Vagina (tissue), 2 donors: ENCODE measurements around the gene PDK2. TPM values are rescaled to one million over a fixed set of nuclear protein-coding genes. Genes with fewer than 3 reads are reported as not detected.
"Not testable (repeated sequence)": the region's sequence is repeated elsewhere in the genome, so short reads cannot be mapped to it uniquely, and the experiment has no call there.

ENCODE experiments used
- DNase-seq, 2 donors: peaks; one replicate each; pipeline ENCODE4 v3.0.0-alpha.2; 2017; ENCODE audit errors: extremely low spot score in 2 of 2
- H3K27ac ChIP-seq: fragments of 200-600 bp; sonication (generic); one replicate; pipeline ENCODE4 v1.5.1; 2019
- H3K27me3 ChIP-seq: fragments of 200-600 bp; sonication (generic); one replicate; pipeline ENCODE4 v1.5.1; 2019
- H3K36me3 ChIP-seq, 2 donors: fragments of 200-600 bp; sonication (generic); one replicate each; pipeline ENCODE4 v1.5.1; 2017 to 2019
- H3K4me1 ChIP-seq: fragments of 200-600 bp; sonication (generic); one replicate; pipeline ENCODE4 v1.5.1; 2019
- H3K4me3 ChIP-seq, 2 donors: fragments of 200-600 bp; sonication (generic); 1 replicate in 1 of 2; 2 replicates in 1 of 2; pipeline ENCODE4 v1.5.1; 2016 to 2019
- H3K9me3 ChIP-seq: fragments of 200-600 bp; sonication (generic); one replicate; pipeline ENCODE4 v1.5.1; 2019
- CTCF ChIP-seq, 3 experiments: fragments of 450-650 bp in 2 of 3; fragments of 200-600 bp in 1 of 3; sonication (generic) in 1 of 3; IDR thresholded peaks; one replicate each; pipeline ENCODE4 v1.5.1; 2017 to 2019; ENCODE audit warnings: antibody characterized with exemption in 3 of 3, mild to moderate bottlenecking in 2 of 3, moderate library complexity in 2 of 3
- POLR2A ChIP-seq, 2 donors: fragments of 450-650 bp; IDR thresholded peaks; one replicate each; pipeline ENCODE4 v1.6.1; 2017; ENCODE audit warnings: antibody characterized with exemption in 2 of 2, mild to moderate bottlenecking in 2 of 2, moderate library complexity in 2 of 2
- POLR2AphosphoS5 ChIP-seq, 2 donors: sonication (generic); formaldehyde crosslinking; IDR thresholded peaks; one replicate each; pipeline ENCODE4 v1.9.0; 2017; ENCODE audit warnings: antibody characterized with exemption in 2 of 2, mild to moderate bottlenecking in 2 of 2, low read depth in 1 of 2; ENCODE audit not compliant: insufficient read depth in 1 of 2
- intact Hi-C: fragments of 100-400 bp; cut with DNase I; formaldehyde crosslinking; loops from one replicate; pipeline ENCODE4 v1.15.1; 2023
- total RNA-seq: library from RNA; depleted of rRNA; stranded (reverse); fragments of >200 nt; gene quantifications from one replicate; pipeline ENCODE4 v1.2.3, GENCODE V29; 2016

Gene PDK2
- total RNA-seq, 1 donor from 2014 or later = 44.4 TPM

- peak overlapping the region; percentile 84 for H3K27ac ChIP-seq
- TF ChIP-seq POLR2AphosphoS5 (IDR thresholded peaks at IDR 0.05; ENCODE audit: insufficient read depth in 1 of 2, low read depth in 1 of 2) = peak; percentile 27 to 69
- TF ChIP-seq CTCF (IDR thresholded peaks at IDR 0.05) = no peak
- no peaks in the 10 kb centered on the region for H3K27me3 ChIP-seq
- no peak for DNase-seq
- H3K4me1 ChIP-seq = peaks cover 92% of the 10 kb centered on the region
- no peaks in the 10 kb centered on the region for H3K36me3 ChIP-seq
- peak overlapping the region in 1 of 2 donors; percentile 10 for H3K4me3 ChIP-seq
- intact Hi-C loops = no loop called here
- H3K9me3 ChIP-seq = no peaks in the 10 kb centered on the region
Observed at GRCh38 chr17:50060951-50061712, 34.0 kb upstream of the PDK2 start.

GRCh38 chr17:50061713-50062045, 33.5 kb upstream of the PDK2 start:
- intact Hi-C loops, H3K27me3 ChIP-seq, H3K9me3 ChIP-seq, H3K36me3 ChIP-seq, DNase-seq: not testable (repeated sequence)
- peak overlapping the region; percentile 84 for H3K27ac ChIP-seq
- H3K4me1 ChIP-seq = peaks cover 89% of the 10 kb centered on the region
- peak overlapping the region in 1 of 2 donors; percentile 10 for H3K4me3 ChIP-seq

- TF ChIP-seq POLR2AphosphoS5 (IDR thresholded peaks at IDR 0.05; ENCODE audit: insufficient read depth in 1 of 2, low read depth in 1 of 2) (peak; percentile 35 to 73), CTCF (IDR thresholded peaks at IDR 0.05) (no peak)
- peak in 1 of 2 donors; percentile 94 for DNase-seq
- intact Hi-C loops = no loop called here
- Histone ChIP-seq H3K4me1 (peaks cover 80% of the 10 kb centered on the region), H3K9me3 (no peaks in the 10 kb centered on the region), H3K36me3 (no peaks in the 10 kb centered on the region), H3K27me3 (no peaks in the 10 kb centered on the region), H3K4me3 (peak overlapping the region in 1 of 2 donors; percentile 10), H3K27ac (peak overlapping the region; percentile 84)
Observed at GRCh38 chr17:50062293-50063243, 32.6 kb upstream of the PDK2 start.

- peak overlapping the region; percentile 84 for H3K27ac ChIP-seq
- H3K36me3 ChIP-seq = peaks cover 0 to 8% of the 10 kb centered on the region in 2 donors
- no peaks in the 10 kb centered on the region for H3K9me3 ChIP-seq
- no peak for DNase-seq
- TF ChIP-seq CTCF (IDR thresholded peaks at IDR 0.05) = no peak
- no peak for TF ChIP-seq POLR2A (IDR thresholded peaks at IDR 0.05)
- TF ChIP-seq POLR2AphosphoS5 (IDR thresholded peaks at IDR 0.05; ENCODE audit: insufficient read depth in 1 of 2, low read depth in 1 of 2) = no peak
- H3K4me1 ChIP-seq = peaks cover 69% of the 10 kb centered on the region
- no peak overlapping the region for H3K4me3 ChIP-seq
- no peaks in the 10 kb centered on the region for H3K27me3 ChIP-seq
- intact Hi-C loops = no loop called here
Observed at GRCh38 chr17:50063561-50064252, 31.4 kb upstream of the PDK2 start.

GRCh38 chr17:50064253-50065001, 30.7 kb upstream of the PDK2 start:
- intact Hi-C loops = no loop called here
- DNase-seq = no peak
- peaks cover 0 to 11% of the 10 kb centered on the region in 2 donors for H3K36me3 ChIP-seq
- TF ChIP-seq POLR2AphosphoS5 (IDR thresholded peaks at IDR 0.05; ENCODE audit: insufficient read depth in 1 of 2, low read depth in 1 of 2) (peak; percentile 30 to 74), POLR2A (IDR thresholded peaks at IDR 0.05) (no peak)
- no peaks in the 10 kb centered on the region for H3K27me3 ChIP-seq
- H3K27ac ChIP-seq = peak overlapping the region; percentile 84
- no peaks in the 10 kb centered on the region for H3K9me3 ChIP-seq
- H3K4me1 ChIP-seq = peaks cover 62% of the 10 kb centered on the region
- H3K4me3 ChIP-seq = no peak overlapping the region
